ENCODE results near the gene WDR11. TPM values are rescaled to one million over a fixed set of nuclear protein-coding genes. Genes with fewer than 3 reads are reported as not detected.

Gene WDR11
- total RNA-seq, 1 experiment from 2014 or later = 48.7 TPM

GRCh38 chr10:120824881-120825309 lies 26.3 kb upstream of the WDR11 start:
- H3K9me3 ChIP-seq (ENCODE audit: control insufficient read depth, low read depth, low read length) = no peaks in the 10 kb centered on the region
- no peak overlapping the region for H3K56ac ChIP-seq (ENCODE audit: insufficient read length, low read depth, low read length)
- Mint-ChIP-seq H3K27ac (no peak overlapping the region), H3K36me3 (ENCODE audit: insufficient read depth in 1 of 3, low read depth in 3 of 3) (no peaks in the 10 kb centered on the region), H3K27me3 (ENCODE audit: low read depth) (no peaks in the 10 kb centered on the region), H3K9me3 (no peaks in the 10 kb centered on the region), H3K4me1 (peaks cover 24% of the 10 kb centered on the region in 2 experiments), H3K4me3 (no peak overlapping the region)
- no peak overlapping the region for H3K4me2 ChIP-seq (ENCODE audit: insufficient read depth, insufficient read length, low read length)
- no peaks in the 10 kb centered on the region for H3K23me2 ChIP-seq (ENCODE audit: insufficient read length, low read depth, low read length, poor library complexity, severe bottlenecking)
- no peak overlapping the region for H3K14ac ChIP-seq (ENCODE audit: insufficient read depth, low read length)
- H3K18ac ChIP-seq (ENCODE audit: insufficient read length, low read depth, low read length) = no peak overlapping the region
- no peak overlapping the region for H4K91ac ChIP-seq (ENCODE audit: insufficient read length, low read depth, low read length)
- DNase-seq = peak; percentile 68
- H3K4ac ChIP-seq (ENCODE audit: low read depth, low read length) = no peak overlapping the region
- peak; percentile 79 for TF ChIP-seq CTCF (conservative IDR thresholded peaks at IDR 0.05)
- H2BK20ac ChIP-seq (ENCODE audit: low read depth, low read length, poor library complexity, severe bottlenecking) = no peak overlapping the region
- no peaks in the 10 kb centered on the region; the same call in 1 of the 2 replicates for H3K4me1 ChIP-seq (ENCODE audit: insufficient read depth, low read length)
- H3K27ac ChIP-seq (ENCODE audit: insufficient read length, low read depth, low read length) = no peak overlapping the region
- no peak overlapping the region for H2AFZ ChIP-seq (ENCODE audit: low read length)
- H2BK5ac ChIP-seq (ENCODE audit: insufficient read length, low read length) = no peak overlapping the region
- WGBS (ENCODE audit: extremely low coverage, insufficient read length, low lambda C conversion rate) = no CpG with 5 or more reads among the region's 9 CpGs
- H2AK5ac ChIP-seq (ENCODE audit: insufficient read length, low read length) = no peak overlapping the region
- no peak overlapping the region for H3K23ac ChIP-seq (ENCODE audit: insufficient read length, low read depth, low read length)
- no peak overlapping the region for H2BK12ac ChIP-seq (ENCODE audit: insufficient read length, low read depth, low read length)
- no peak overlapping the region for H3K9ac ChIP-seq (ENCODE audit: extremely low read depth, insufficient read length, low read length)
- H3K79me2 ChIP-seq (ENCODE audit: insufficient read depth, low read length) = no peaks in the 10 kb centered on the region
- H4K20me1 ChIP-seq (ENCODE audit: control insufficient read depth, insufficient read depth, insufficient read length) = no peaks in the 10 kb centered on the region
- H3K79me1 ChIP-seq (ENCODE audit: insufficient read depth, low read depth, low read length, poor library complexity, severe bottlenecking) = no peaks in the 10 kb centered on the region
- H4K5ac ChIP-seq (ENCODE audit: insufficient read length, low read depth, low read length) = no peak overlapping the region
- no peak overlapping the region for H2BK15ac ChIP-seq (ENCODE audit: low read depth, low read length)
- H2BK120ac ChIP-seq (ENCODE audit: low read depth, low read length, poor library complexity, severe bottlenecking) = no peak overlapping the region
- H4K8ac ChIP-seq (replicated peaks; ENCODE audit: insufficient read length, low read depth, low read length) = no peak overlapping the region
- H3K27me3 ChIP-seq (ENCODE audit: insufficient read depth, low read length) = no peaks in the 10 kb centered on the region
- no peak overlapping the region for H3T11ph ChIP-seq (ENCODE audit: low read length)
